ELF-1 (cell line): ENCODE data around the gene DNAJA1.
"Not testable (repeated sequence)": the region's sequence is repeated elsewhere in the genome, so short reads cannot be mapped to it uniquely, and the experiment has no call there.

Experiments used
- DNase-seq: peaks from one replicate; pipeline ENCODE4 v3.0.0-alpha.2; 2016; ENCODE audit warnings: low read depth, low spot score

Gene DNAJA1

DNA sequence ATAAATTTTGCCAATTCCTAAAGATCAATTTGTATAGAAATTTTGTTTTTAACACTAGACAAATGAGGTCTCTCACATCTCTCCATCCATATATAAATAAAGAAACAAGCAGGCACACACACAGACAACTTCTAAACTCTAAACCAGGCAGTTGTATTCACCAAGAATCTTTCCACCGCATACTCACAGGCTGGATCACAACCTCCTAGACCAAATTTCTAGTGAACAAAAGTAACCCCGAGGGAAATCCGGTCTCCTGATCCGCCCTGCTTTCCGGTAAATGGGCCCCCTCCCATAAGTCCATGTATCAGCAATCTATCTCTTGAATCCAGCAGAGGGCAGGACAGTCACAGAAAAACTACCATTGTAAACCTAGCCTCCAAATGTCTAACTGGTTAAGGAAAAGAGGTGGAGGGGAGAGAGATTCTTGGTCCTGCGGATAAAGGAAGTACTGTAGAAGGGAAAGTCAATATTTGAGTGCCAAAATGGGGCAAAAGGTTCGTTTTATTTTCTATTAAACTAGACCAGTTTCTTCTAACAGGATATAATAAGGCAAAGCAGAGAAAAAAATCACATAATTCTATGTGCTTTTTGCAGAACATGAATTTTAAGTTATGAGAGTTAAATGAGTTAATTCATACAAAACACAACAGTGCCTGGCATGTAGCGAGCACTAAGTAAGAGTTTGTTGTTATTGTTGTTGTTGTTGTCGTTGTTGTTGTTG lies 56.2 kb downstream of the DNAJA1 start:
- DNase-seq: peak; percentile 81

DNA sequence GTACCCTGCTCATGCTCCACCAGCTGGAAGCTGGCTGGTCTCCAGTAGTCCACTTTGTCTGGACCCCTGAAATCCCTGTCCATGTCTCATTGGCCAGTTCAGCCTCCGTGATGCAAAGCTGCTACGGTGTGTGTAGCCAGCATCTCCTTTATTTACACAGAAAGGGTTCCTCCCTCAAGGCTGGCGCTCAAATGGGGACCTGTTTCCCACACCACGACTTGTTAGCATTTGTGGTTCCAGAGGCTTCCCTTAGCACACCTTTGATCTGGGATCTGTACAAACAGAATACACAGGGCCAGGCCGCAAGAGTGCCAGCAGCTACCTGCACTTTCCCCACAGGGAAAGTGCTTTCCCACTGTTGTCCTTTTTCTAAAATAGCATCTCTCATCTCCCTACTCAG lies 57.1 kb downstream of the DNAJA1 start:
- no peak for DNase-seq

DNA sequence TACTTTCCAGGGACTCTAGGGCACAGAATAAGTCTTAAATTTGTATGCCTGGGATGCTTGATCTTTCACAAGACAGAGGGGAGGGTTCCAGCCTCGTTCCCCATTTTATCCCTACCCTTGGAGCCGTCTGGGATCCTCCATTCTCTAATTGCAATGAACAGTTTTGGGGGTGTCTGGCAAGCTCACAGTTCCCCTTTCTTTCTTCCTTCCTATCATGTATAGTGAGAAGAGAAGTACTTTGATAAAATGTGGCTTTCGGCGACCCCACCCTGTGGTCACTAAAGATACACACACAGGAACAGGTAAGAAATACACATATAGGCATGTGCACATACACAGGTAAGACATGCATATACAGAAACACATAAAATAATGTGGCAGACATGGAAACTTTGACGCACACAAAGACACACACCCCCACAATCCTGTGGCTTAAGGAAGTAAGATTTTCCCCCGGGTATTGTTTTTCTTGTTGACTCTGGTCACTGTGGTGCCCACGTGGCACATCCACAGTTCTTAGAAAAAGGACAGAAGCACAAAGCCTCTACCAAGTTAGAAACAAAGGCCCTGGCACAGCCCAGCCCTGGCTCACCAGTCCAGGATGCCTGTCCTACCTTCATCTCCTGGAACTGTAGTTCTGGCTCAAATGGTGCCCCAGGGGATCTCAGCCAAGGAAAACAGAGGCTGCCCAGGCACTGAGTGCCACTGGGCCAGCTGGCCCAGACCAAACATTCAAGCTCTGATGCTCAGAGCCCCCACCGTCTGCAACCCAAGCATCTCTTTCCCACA lies 57.7 kb downstream of the DNAJA1 start:
- DNase-seq: no peak

- DNase-seq: not testable (repeated sequence)
These were observed 60.6 kb downstream of the DNAJA1 start for GRCh38 chr9:33085672-33086071.
